Heart left ventricle (tissue), 13 donors: ENCODE data around the gene CYP1A1.

Experiments used
- POLR2A ChIP-seq, 2 donors: fragments of 450-650 bp; IDR thresholded peaks; one replicate each; pipeline ENCODE4 v1.6.1; 2017; ENCODE audit warnings: antibody characterized with exemption in 2 of 2, mild to moderate bottlenecking in 2 of 2, moderate library complexity in 2 of 2
- TF ChIP-seq, protein P1 (sequence below), 12 donors: fragments of 200-600 bp; sonication (generic) in 4 of 12; IDR thresholded peaks; one replicate each; pipeline versions ENCODE4 v1.5.0 to v1.8.0; 2018 to 2022; ENCODE audit warnings: antibody characterized with exemption in 12 of 12, mild to moderate bottlenecking in 5 of 12
- donor health status: ischemic (EF 13 %, LVEDD 7.1; RV severe dilation, severe dysfunction).
- donor health status: DM: no; HTN: yes; CAD: no.
- donor health status: DM: no; HTN: no; CAD: no.
- donor health status: ischemic (EF 25% LVEDD 6.9; RV normal size, moderate dysfunction).
- donor health status: ischemic (EF 25% LVEDD 5.7; RV mildly dilated, moderate dysfunction).
- donor health status: ischemic (EF 35%, LVEDD 5.7; RV mildly dilated, moderate dysfunction).
- donor health status: nonischemic (EF 11% LVEDD 7.7; RV severe dilation, severe dysfunction).
- donor health status: DM: yes; HTN: yes; CAD: no.
- donor health status: PGD.
- donor health status: ischemic (EF 29% LVEDD 5.4; RV normal size, mild dysfunction).
- donor health status: nonischemic (EF 23%, LVEDD 6.1; RV moderate dilation, normal function).

DNA sequence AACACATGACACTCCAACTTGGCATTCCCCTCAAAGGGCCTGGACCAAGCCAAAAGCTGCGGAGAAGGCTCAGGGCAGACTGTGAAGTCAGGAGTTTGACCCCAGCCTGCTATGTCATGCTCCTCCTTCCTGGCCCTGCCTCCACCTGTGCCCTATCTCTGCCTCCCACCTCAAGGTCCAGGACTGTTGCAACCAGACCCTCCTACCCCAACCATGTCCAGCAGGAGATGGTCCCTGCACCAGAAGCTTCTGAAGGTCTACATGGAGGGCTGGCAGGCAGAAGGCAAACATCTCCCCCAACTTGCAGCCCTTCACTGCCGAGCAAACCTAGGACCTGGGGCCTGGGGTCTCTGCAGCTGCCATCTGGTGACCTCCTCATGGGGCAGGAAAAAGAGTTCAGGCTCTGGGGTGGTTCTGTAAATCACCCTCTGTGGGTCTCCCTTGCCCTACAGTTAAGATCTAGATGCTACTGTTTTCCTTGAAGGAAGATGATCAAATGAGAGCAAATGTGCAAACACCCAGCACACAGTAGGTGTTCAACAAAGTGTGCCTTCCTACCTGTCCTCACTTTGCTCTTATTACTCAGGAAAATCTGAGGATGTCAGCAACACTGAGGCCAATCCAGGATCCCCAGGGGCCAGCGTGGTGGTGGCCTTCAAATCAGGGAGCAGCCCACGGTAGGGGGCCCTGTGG lies 45.0 kb upstream of the CYP1A1 start:
- TF ChIP-seq, protein P1, sequence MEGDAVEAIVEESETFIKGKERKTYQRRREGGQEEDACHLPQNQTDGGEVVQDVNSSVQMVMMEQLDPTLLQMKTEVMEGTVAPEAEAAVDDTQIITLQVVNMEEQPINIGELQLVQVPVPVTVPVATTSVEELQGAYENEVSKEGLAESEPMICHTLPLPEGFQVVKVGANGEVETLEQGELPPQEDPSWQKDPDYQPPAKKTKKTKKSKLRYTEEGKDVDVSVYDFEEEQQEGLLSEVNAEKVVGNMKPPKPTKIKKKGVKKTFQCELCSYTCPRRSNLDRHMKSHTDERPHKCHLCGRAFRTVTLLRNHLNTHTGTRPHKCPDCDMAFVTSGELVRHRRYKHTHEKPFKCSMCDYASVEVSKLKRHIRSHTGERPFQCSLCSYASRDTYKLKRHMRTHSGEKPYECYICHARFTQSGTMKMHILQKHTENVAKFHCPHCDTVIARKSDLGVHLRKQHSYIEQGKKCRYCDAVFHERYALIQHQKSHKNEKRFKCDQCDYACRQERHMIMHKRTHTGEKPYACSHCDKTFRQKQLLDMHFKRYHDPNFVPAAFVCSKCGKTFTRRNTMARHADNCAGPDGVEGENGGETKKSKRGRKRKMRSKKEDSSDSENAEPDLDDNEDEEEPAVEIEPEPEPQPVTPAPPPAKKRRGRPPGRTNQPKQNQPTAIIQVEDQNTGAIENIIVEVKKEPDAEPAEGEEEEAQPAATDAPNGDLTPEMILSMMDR (IDR thresholded peaks at IDR 0.05): no peak
- TF ChIP-seq POLR2A (IDR thresholded peaks at IDR 0.05): no peak
